K562 (cell line): ENCODE data around the gene CD69. TPM values are rescaled to one million over a fixed set of nuclear protein-coding genes. Genes with fewer than 3 reads are reported as not detected.
"Not testable (repeated sequence)": the region's sequence is repeated elsewhere in the genome, so short reads cannot be mapped to it uniquely, and the experiment has no call there.

ENCODE experiments used
- ATAC-seq: fragments of 200-7000 bp; cut with Tn5 transposase; 3 replicates; pipeline ENCODE4 v1.9.1; 2020; ENCODE audit warnings: moderate library complexity
- BruUV-seq: library from RNA; stranded (reverse); fragments of 400-500 nt; replicated peaks from 2 replicates; lab custom pipeline; 2021; lab: Mats Ljungman, UMichigan
- CTCF ChIA-PET: fragments of 300-600 bp; formaldehyde crosslinking; extraction: SDS; loops from one replicate; lab custom pipeline; 2021; ENCODE audit warnings: low intra/inter-chr PET ratio; lab: Yijun Ruan, JAX
- POLR2A ChIA-PET: fragments of 300-600, 350-650 bp; sonication (Branson Sonifier 250); formaldehyde crosslinking; extraction: SDS; loops from one replicate; lab custom pipeline; 2021; ENCODE audit warnings: antibody characterized with exemption, inconsistent platforms; lab: Yijun Ruan, JAX
- DNase-seq, 4 experiments: peaks; one replicate each; pipeline versions ENCODE4 v3.0.0 to v3.0.0-alpha.2; 2011 to 2018; ENCODE audit warnings: low spot score in 3 of 4, mixed read lengths in 3 of 4; ENCODE audit errors: extremely low read depth in 1 of 4
- FAIRE-seq: peaks from 2 replicates; lab custom pipeline; 2011; peaks lifted over from hg19 to GRCh38; lab: Jason Lieb, UNC
- H2AFZ ChIP-seq: 2 replicates; pipeline ENCODE4 v1.6.0; 2011; ENCODE audit warnings: low read depth, low read length, control low read depth, inconsistent platforms
- H3K27ac ChIP-seq: fragments of 200-600 bp; 3 replicates; pipeline ENCODE4 v1.8.0; 2011; ENCODE audit warnings: low read depth, mild to moderate bottlenecking, control low read depth, inconsistent platforms, low read length, moderate library complexity, mixed read lengths; ENCODE audit errors: extremely low read depth
- H3K27me3 ChIP-seq, 2 experiments: fragments of 300-600 bp in 1 of 2; 2 replicates in 1 of 2; 3 replicates in 1 of 2; pipeline versions ENCODE4 v1.6.0 to v1.8.0; 2011; ENCODE audit warnings: inconsistent platforms in 2 of 2, low read length in 2 of 2, mild to moderate bottlenecking in 1 of 2, mixed read lengths in 1 of 2, moderate library complexity in 1 of 2; ENCODE audit not compliant: control insufficient read depth in 2 of 2, insufficient read depth in 2 of 2
- H3K36me3 ChIP-seq: fragments of 300-600 bp; 3 replicates; pipeline ENCODE4 v1.8.0; 2011; ENCODE audit warnings: mild to moderate bottlenecking, low read length, inconsistent platforms; ENCODE audit not compliant: control insufficient read depth, insufficient read depth
- H3K4me1 ChIP-seq, 2 experiments: fragments of 200-600 bp in 1 of 2; replicated peaks in 1 of 2; 2 replicates in 1 of 2; 3 replicates in 1 of 2; pipeline versions ENCODE4 v1.5.1 to v1.8.0; 2011; ENCODE audit warnings: inconsistent platforms in 2 of 2, low read length in 2 of 2, mild to moderate bottlenecking in 1 of 2, mixed read lengths in 1 of 2, moderate library complexity in 1 of 2; ENCODE audit not compliant: control insufficient read depth in 2 of 2, insufficient read depth in 2 of 2
- H3K4me2 ChIP-seq: 2 replicates; pipeline ENCODE4 v1.6.1; 2011; ENCODE audit warnings: low read length, control low read depth, inconsistent platforms, mixed read lengths; ENCODE audit not compliant: insufficient read depth
- H3K4me3 ChIP-seq: fragments of 200-600 bp; sonication (generic), shearing (Covaris generic); 2 replicates; pipeline ENCODE4 v1.5.1; 2016; ENCODE audit warnings: control low read depth, inconsistent platforms
- H3K79me2 ChIP-seq: fragments of 200-600 bp; 3 replicates; pipeline ENCODE4 v1.8.0; 2011; ENCODE audit warnings: low read length, inconsistent platforms; ENCODE audit not compliant: control insufficient read depth, insufficient read depth
- H3K9ac ChIP-seq, 2 experiments: 2 replicates each; pipeline versions ENCODE4 v1.6.0 to v1.6.1; 2011; ENCODE audit warnings: low read depth in 2 of 2, low read length in 2 of 2, control low read depth in 1 of 2, inconsistent platforms in 1 of 2, mild to moderate bottlenecking in 1 of 2, mixed read lengths in 1 of 2; ENCODE audit not compliant: insufficient read depth in 1 of 2
- H3K9me1 ChIP-seq: one replicate; pipeline ENCODE4 v1.6.0; 2011; ENCODE audit warnings: inconsistent platforms, mild to moderate bottlenecking, low read length, moderate library complexity; ENCODE audit not compliant: control insufficient read depth, insufficient read depth
- H3K9me3 ChIP-seq: replicated peaks from 2 replicates; pipeline ENCODE4 v1.5.1; 2011; ENCODE audit warnings: low read depth, low read length, inconsistent platforms; ENCODE audit not compliant: control insufficient read depth, insufficient read depth
- H4K20me1 ChIP-seq: replicated peaks from 2 replicates; pipeline ENCODE4 v1.6.1; 2011; ENCODE audit warnings: low read length, inconsistent platforms, mixed read lengths; ENCODE audit not compliant: control insufficient read depth, insufficient read depth
- CC2D1A ChIP-seq: fragments of 450-650 bp; IDR thresholded peaks from 2 replicates; pipeline ENCODE4 v1.6.1; 2017; ENCODE audit warnings: mild to moderate bottlenecking
- NFIC ChIP-seq: fragments of 450-650 bp; IDR thresholded peaks from 2 replicates; pipeline ENCODE4 v1.6.1; 2017; ENCODE audit warnings: mild to moderate bottlenecking, inconsistent platforms
- POLR2A ChIP-seq: fragments of 450-650 bp; conservative IDR thresholded peaks from 2 replicates; pipeline ENCODE4 v1.6.1; 2016
- WGBS: fragments of 100-300 bp; shearing (Covaris generic); methylation state at CpG from one replicate; pipeline ENCODE4 v1.1.6; 2016; ENCODE audit warnings: low coverage, mixed read lengths; ENCODE audit not compliant: insufficient coverage; ENCODE audit errors: missing lambda C conversion rate; 5-methylcytosine and 5-hydroxymethylcytosine counted together
- in situ Hi-C: fragments of 300-500 bp; cut with MboI; formaldehyde crosslinking; loops from 4 replicates; pipeline ENCODE4 v1.15.0; 2018; ENCODE audit warnings: inconsistent platforms, mixed read lengths
- intact Hi-C: fragments of 100-400 bp; cut with micrococcal nuclease; formaldehyde crosslinking; loops from 2 replicates; pipeline ENCODE4 v1.14.2; 2022
- polyA plus RNA-seq, 8 experiments: library from polyadenylated mRNA; depleted of rRNA in 4 of 8; stranded (reverse) in 5 of 8; unstranded in 3 of 8; fragments of >200 nt; fragmentation: Nextera tagmentation in 2 of 8; fragmentation: Illumina TruSeq in 1 of 8; extraction: Ambion mirVana in 2 of 8; extraction: Trizol in 1 of 8; gene quantifications; 2 replicates each; pipeline versions ENCODE4 v1.2.1 to v1.2.3, GENCODE V29; 2011 to 2014; ENCODE audit warnings: inconsistent platforms in 1 of 8, missing spikeins in 1 of 8
- total RNA-seq, 7 experiments: library from RNA; depleted of rRNA in 6 of 7; stranded (reverse); fragments of >200 nt in 6 of 7; fragmentation: Illumina TruSeq in 2 of 7; extraction: Trizol in 2 of 7; gene quantifications; 2 replicates each; pipeline versions ENCODE4 v1.2.1 to v1.2.3, GENCODE V29; 2011 to 2021; ENCODE audit warnings: low replicate concordance in 1 of 7
- TF ChIP-seq, protein P1 (sequence below): fragments of 450-650 bp; IDR thresholded peaks from 2 replicates; pipeline ENCODE4 v1.6.1; 2018; ENCODE audit not compliant: partially characterized antibody
- TF ChIP-seq, protein P2 (sequence below): sonication (generic); formaldehyde crosslinking; IDR thresholded peaks from 2 replicates; pipeline ENCODE4 v1.8.1; 2023; ENCODE audit warnings: mild to moderate bottlenecking, missing genetic modification reagents
- TF ChIP-seq, protein P3 (sequence below): fragments of 450-650 bp; IDR thresholded peaks from 2 replicates; pipeline ENCODE4 v1.6.1; 2016; ENCODE audit warnings: mild to moderate bottlenecking

CD69 gene
- total and polyA plus RNA-seq, 9 of the 15 experiments (the other 6 are each of a cell fraction or from before 2014, with no cell fraction given), result 11.7 to 243 (median 54.4) TPM

DNA sequence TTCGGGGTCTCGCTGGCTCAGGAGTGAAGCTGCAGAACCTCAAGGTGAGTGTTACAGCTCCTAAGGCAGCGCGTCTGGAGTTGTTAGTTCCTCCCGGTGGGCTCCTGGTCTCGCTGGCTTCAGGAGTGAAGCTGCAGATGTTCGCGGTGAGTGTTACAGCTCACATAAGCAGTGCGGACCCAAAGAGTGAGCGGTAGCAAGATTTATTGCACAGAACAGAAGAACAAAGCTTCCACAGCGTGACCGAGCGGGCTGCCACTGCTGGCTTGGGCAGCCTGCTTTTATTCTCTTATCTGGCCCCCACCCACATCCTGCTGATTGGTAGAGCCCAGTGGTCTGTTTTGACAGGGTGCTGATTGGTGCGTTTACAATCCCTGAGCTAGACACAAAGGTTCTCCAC, 21.8 kb downstream of the CD69 start:
- Histone ChIP-seq H3K4me1 (peaks cover 9 to 12% of the 10 kb centered on the region in 2 experiments), H3K4me2 (peak overlapping the region; percentile 55; the same call in 1 of the 2 replicates)
- H3K9me3 ChIP-seq, ATAC-seq, intact Hi-C loops, FAIRE-seq, H2AFZ ChIP-seq, BruUV-seq, H3K9me1 ChIP-seq, in situ Hi-C loops, H3K27me3 ChIP-seq, H3K79me2 ChIP-seq, H3K36me3 ChIP-seq, CTCF ChIA-PET, H3K9ac ChIP-seq, H3K4me3 ChIP-seq, H4K20me1 ChIP-seq, H3K27ac ChIP-seq, DNase-seq: not testable (repeated sequence)
- POLR2A ChIA-PET, result interaction anchor here (0.6 to 1.0 kb wide), 3 partner anchors 12 to 36 kb away, joined by 3 to 4 read pairs (median 3); partner anchors contain the start of gene CD69
- TF ChIP-seq, protein P1, sequence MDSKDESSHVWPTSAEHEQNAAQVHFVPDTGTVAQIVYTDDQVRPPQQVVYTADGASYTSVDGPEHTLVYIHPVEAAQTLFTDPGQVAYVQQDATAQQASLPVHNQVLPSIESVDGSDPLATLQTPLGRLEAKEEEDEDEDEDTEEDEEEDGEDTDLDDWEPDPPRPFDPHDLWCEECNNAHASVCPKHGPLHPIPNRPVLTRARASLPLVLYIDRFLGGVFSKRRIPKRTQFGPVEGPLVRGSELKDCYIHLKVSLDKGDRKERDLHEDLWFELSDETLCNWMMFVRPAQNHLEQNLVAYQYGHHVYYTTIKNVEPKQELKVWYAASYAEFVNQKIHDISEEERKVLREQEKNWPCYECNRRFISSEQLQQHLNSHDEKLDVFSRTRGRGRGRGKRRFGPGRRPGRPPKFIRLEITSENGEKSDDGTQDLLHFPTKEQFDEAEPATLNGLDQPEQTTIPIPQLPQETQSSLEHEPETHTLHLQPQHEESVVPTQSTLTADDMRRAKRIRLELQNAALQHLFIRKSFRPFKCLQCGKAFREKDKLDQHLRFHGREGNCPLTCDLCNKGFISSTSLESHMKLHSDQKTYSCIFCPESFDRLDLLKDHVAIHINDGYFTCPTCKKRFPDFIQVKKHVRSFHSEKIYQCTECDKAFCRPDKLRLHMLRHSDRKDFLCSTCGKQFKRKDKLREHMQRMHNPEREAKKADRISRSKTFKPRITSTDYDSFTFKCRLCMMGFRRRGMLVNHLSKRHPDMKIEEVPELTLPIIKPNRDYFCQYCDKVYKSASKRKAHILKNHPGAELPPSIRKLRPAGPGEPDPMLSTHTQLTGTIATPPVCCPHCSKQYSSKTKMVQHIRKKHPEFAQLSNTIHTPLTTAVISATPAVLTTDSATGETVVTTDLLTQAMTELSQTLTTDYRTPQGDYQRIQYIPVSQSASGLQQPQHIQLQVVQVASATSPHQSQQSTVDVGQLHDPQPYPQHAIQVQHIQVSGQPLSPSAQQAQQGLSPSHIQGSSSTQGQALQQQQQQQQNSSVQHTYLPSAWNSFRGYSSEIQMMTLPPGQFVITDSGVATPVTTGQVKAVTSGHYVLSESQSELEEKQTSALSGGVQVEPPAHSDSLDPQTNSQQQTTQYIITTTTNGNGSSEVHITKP, result peak; percentile 40
- peak; percentile 52; the same call in 1 of the 2 replicates for TF ChIP-seq CC2D1A
- TF ChIP-seq, protein P2, sequence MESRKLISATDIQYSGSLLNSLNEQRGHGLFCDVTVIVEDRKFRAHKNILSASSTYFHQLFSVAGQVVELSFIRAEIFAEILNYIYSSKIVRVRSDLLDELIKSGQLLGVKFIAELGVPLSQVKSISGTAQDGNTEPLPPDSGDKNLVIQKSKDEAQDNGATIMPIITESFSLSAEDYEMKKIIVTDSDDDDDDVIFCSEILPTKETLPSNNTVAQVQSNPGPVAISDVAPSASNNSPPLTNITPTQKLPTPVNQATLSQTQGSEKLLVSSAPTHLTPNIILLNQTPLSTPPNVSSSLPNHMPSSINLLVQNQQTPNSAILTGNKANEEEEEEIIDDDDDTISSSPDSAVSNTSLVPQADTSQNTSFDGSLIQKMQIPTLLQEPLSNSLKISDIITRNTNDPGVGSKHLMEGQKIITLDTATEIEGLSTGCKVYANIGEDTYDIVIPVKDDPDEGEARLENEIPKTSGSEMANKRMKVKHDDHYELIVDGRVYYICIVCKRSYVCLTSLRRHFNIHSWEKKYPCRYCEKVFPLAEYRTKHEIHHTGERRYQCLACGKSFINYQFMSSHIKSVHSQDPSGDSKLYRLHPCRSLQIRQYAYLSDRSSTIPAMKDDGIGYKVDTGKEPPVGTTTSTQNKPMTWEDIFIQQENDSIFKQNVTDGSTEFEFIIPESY, result peak; percentile 76
- TF ChIP-seq, protein P3, sequence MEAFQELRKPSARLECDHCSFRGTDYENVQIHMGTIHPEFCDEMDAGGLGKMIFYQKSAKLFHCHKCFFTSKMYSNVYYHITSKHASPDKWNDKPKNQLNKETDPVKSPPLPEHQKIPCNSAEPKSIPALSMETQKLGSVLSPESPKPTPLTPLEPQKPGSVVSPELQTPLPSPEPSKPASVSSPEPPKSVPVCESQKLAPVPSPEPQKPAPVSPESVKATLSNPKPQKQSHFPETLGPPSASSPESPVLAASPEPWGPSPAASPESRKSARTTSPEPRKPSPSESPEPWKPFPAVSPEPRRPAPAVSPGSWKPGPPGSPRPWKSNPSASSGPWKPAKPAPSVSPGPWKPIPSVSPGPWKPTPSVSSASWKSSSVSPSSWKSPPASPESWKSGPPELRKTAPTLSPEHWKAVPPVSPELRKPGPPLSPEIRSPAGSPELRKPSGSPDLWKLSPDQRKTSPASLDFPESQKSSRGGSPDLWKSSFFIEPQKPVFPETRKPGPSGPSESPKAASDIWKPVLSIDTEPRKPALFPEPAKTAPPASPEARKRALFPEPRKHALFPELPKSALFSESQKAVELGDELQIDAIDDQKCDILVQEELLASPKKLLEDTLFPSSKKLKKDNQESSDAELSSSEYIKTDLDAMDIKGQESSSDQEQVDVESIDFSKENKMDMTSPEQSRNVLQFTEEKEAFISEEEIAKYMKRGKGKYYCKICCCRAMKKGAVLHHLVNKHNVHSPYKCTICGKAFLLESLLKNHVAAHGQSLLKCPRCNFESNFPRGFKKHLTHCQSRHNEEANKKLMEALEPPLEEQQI, result 0 out of 2 replicates have a peak, but pooled peaks have one; percentile 30
- peak; percentile 34 for TF ChIP-seq POLR2A
- TF ChIP-seq NFIC, result 0 out of 2 replicates have a peak, but pooled peaks have one; percentile 7
- 90% methylated on average over 9 of the region's 14 CpGs for WGBS
